Activated CD4-positive, alpha-beta T cell treated with anti-CD3 and anti-CD28 coated beads, Interleukin-2, amount 50 U/mL, for 24 hours (primary cell): ENCODE measurements around the gene GAS6.

Experiments
- DNase-seq, 2 donors: peaks; one replicate each; pipeline ENCODE4 v3.0.0-alpha.2; 2020; ENCODE audit warnings: low read depth in 1 of 2, low spot score in 1 of 2

The GAS6 gene

GRCh38 chr13:113888701-113889330 is 24.9 kb upstream of the GAS6 start:
- DNase-seq = no peak

DNA sequence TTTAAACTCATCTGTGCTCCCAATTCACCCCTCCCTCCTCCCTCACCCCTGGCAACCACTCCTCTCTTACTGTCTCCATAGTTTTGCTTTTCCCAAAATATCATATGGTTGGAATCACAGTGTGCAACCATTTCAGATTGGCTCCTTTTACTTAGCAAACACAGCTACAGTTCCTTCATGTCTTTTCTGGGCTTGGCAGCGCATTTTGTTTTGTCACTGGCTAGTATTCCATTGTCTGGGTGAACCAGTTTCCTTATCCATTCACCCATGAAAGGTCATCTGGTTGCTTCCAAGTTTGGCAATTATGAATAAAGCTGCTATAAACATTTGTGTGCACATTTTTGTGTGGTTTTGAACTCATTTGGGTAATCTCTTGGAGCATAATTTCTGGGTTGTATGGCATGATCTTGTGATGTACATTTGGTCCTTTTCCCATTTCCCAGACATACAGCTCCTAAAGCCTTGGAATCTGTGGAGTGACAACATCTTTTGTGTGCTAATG is 23.9 kb upstream of the GAS6 start:
- no peak for DNase-seq

- DNase-seq = no peak
Observed at GRCh38 chr13:113886561-113887112, 22.8 kb upstream of the GAS6 start.

DNA sequence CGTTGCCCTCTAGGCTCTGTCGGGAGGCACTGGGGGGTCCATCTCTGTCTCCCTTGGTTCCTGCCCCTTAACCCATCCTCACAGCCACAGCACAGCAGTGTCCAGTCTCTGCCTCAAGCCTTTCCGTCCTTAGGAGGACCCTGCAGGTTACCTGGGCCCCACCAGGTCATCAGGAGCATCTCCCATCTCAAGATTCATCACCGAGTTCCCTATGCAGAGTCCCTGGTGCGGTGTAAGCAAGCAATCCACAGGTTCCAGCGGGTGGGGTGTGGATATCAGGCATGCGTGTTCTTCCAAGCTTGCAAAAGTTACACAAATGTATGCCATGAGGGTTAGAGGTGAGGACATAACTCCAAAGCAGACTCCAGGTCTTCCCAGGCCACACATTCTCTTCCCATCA is 20.9 kb upstream of the GAS6 start:
- DNase-seq = no peak

DNA sequence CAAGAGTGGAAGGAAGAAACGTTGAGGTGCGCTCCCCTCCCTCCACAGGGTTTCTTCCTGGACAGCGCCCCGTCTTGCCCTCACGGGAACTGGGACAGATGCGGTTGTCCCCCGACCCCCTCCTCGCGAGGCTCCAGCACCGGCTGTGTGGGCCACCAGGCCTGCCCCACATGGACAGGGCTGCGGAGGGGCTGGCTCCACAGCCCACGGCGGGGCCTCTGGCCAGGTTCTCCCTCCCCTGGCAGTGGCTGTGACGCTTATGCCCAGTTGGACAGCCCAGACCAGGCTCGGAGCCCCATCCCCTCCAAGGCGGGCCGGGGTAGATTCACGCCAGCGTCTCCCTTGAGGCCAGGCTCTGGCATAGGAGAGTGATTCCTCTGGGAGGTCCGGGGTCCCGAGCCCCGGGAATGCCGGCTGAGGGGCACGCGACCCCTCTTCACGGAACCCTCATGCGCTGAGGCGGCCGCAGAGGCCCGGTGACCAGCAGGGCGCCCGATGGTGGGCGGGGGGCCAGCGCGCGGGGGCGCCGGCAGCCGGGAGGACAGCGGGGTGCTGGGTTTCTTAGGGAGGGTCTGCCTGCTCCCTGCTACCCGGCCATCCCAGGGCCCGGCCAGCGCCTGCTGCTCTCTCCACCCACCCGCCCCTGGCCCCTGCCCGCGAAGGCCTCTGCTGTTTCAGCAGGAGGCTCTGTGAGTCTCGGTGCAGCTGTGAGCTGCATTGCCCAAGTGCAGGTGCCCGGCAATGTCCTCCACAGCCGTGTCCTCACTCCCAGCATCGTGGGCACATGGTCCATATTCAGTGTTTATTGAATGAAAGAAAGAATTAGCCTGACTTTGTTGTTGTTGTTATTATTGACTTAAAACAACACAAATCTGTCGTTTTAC is 20.3 kb upstream of the GAS6 start:
- no peak for DNase-seq

GRCh38 chr13:113883314-113883811 is 19.5 kb upstream of the GAS6 start:
- DNase-seq = no peak

DNA sequence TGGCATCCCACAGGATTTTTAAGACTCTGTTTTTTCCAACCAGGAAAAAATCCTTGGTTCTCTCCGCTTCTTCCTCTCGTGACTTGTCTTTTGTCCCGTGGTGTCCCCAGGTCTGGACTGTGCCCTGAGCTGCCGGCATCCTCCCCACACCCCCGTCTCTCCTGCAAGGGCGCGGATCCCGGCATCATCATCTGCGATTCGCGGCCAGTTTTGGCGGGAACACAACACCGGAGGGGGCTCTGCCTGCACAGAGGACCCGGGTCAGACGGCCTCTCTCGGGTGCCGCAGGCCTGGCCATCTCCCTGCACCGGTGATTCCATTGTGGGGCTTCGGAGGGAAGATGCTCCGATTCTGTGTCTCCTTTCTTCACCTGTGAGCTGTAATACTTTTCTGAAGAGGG is 18.8 kb upstream of the GAS6 start:
- no peak for DNase-seq

DNA sequence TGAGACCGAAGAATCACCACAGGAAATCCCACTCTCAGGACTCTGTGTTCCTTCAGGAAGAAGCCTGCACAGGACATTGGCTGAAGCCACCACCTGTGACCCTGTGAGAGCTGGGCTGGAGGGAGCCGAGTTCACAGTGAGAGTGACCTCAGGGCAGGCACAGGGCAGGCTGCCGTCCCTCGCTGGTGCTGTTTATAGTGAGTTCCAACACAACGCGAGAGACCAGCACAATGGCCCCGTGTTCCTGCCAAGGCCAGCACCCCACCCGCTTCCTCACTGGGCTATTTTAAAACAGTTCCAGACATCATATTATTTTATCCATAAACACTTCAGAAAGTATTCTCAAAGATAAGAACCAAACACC is 18.4 kb upstream of the GAS6 start:
- DNase-seq = no peak

- no peak for DNase-seq
Observed at GRCh38 chr13:113881614-113882266, 17.9 kb upstream of the GAS6 start.

DNA sequence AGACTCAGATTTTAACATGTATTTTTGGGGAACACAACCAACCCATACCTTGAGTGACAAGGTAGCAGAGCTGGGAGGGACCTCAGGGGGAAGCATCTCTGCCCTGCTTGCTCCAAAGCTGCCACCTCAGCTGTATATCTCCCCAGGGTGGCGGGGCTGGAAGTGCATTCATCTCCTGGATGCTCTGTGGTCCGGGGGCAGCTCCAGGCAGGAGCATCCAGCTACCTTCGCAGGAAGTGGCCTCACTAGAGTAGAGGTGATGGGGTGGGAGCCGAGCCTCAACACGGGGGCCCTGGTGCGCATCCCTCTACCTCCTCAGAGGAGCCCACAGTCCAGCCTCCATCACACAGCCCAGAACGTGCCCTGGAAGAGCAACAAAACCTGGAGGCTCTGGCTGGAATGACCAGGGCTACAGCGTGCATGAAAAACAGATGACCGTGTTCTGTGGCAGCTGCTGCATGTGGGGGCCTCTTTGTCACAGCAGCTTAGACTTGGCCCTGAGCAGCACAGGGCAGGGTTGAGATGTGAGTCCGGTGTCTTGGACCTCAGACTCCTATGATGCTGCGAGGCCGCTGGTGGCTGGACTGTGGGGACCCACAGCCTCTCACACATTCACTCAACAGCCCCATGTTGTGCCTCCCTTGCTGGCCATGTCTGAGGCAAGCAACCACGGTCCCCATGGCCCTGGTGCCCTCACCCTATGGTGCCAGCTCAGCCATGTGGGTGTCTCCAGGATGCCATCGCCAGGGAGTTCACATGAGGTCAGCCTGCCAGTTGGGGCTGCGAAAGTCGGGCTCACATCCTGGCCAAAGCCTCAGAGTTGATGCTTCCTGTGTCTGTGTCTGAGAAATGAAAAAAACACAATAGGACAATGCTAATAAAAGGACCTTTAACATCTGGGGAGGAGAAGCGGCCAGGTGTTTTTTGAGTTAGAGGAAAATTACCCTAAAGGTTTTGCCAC is 17.1 kb upstream of the GAS6 start:
- DNase-seq = no peak

GRCh38 chr13:113879494-113880360 is 15.9 kb upstream of the GAS6 start:
- DNase-seq = no peak

- DNase-seq = no peak
Observed at GRCh38 chr13:113879017-113879416, 15.1 kb upstream of the GAS6 start.

DNA sequence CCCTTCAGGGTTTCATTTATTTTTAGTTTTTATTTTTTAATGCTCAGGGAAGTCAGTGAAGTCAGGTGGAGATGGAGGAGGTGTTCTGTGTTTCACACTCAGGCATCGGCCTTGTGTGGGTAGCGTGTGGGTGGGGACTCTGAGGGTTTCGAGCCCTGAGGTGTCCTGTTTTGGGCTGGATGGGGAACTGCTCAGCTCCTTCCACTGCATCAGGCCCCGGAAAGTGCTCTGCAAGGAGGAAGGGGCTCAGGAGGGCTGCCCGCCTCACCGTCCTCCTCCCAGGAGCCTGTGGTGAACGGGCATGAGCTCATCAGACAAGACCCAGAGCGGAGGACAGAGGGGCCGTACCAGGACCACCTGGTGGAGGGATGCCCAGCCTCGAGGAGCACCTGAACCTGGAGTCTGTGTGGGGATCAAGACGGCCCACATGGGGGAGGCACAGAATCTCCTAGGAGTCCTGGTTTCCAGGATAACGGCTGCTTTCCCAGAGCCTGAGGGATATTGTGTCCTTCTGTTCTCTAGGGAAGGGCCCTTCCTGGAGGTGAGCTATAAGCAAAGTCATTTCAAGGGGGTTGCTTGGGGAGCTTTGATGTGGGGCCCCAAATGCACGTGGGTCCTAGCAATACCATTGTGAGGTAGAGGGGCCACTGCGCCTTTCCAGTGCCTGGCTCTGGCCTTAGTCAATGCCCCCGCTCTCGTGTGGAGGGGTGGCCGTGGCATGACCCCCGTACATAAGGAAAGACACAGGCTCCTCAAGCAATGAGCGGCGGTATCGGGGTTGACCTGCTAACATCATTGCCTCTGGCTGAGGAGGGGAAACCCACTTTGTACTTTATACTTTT is 13.5 kb upstream of the GAS6 start:
- DNase-seq = no peak

DNA sequence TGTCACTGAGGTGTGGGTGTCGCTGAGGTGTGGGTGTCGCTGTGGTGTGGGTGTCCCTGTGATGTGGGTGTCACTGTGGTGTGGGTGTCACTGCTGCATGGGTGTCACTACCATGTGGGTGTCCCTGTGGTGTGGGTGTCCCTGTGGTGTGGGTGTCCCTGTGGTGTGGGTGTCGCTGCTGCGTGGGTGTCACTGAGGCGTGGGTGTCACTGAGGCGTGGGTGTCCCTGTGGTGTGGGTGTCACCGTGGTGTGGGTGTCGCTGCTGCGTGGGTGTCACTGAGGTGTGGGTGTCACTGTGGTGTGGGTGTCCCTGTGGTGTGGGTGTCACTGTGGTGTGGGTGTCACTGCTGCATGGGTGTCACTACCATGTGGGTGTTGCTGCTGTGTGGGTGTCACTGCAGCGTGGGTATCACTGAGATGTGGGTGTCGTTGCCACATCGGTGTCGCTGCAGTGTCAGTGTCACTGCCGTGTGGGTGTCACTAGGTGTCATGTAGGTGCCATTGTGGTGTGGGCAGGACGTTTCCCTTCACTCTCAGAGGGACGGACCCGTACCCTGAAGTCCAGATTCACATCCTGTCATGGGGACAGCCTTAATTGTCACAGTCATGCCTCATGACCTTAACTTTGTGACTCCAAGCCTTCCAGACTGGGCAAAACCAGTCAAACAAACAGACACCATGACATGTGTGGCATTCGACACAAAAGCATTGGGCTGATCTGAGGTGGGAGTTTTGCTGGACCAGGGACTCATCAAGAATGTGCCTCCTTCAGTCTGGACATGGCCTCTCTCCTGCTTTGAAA is 12.7 kb upstream of the GAS6 start:
- no peak for DNase-seq

GRCh38 chr13:113875837-113876281 is 12.0 kb upstream of the GAS6 start:
- DNase-seq = no peak

GRCh38 chr13:113875429-113875815 is 11.5 kb upstream of the GAS6 start:
- DNase-seq = no peak

DNA sequence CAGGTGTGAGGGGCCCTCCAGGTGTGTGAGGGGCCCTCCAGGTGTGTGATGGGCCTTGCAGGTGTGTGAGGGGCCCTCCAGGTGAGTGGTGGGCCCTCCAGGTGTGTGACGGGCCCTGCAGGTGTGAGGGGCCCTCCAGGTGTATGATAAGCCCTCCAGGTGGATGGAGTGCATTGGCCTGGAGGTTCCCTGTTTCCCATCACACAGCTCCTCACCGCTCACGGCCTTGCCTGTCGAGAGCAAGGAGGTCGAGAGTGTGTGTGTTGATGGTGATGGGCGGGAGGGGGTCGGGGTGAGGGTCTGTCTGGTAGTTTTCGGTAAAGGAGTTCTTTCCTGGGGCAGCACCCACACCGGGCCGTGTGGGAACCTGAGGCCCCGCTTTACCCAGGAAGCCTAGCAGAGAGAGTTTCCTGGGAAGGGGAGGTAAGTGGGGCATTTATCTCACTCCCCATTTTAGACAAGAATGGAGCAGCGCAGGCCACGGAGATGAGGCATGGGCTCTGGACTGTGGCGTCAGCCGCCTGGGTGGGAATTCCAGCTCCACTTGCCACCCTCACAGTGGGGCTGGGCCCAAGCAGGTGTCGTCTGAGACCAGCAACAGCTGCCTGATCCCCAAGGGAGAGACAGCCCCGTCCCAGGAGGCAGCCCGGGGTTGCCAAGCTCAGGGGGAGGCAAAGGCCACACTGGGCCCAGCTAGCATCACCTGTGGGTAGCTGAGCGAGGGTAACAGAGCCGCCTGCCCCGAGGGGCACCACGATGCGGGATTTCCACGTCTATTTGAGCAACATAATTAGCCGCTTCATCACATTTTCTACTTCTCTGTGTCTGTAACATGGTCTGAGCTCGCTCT is 10.9 kb upstream of the GAS6 start:
- no peak for DNase-seq
